ENCODE results near the gene EGLN1.
"Not testable (repeated sequence)": the region's sequence is repeated elsewhere in the genome, so short reads cannot be mapped to it uniquely, and the experiment has no call there.

Gene EGLN1

GRCh38 chr1:231421971-231422797, at the start of gene EGLN1:
EGLN1 (minus strand) TSS chr1:231422287; CDS start chr1:231421888, 399 bp downstream.
- peak; percentile 29 for TF ChIP-seq CTCF (IDR thresholded peaks at IDR 0.05; ENCODE audit: low read depth, low read length)
- DNase-seq (ENCODE audit: extremely low read depth, low read depth), result peak; percentile 51

GRCh38 chr1:231471500-231471899, 49.4 kb upstream of the EGLN1 start:
- DNase-seq (ENCODE audit: extremely low read depth, low read depth), result not testable (repeated sequence)

- DNase-seq (ENCODE audit: extremely low read depth, low read depth), result not testable (repeated sequence)
Measured at GRCh38 chr1:231471027-231471426, 48.9 kb upstream of the EGLN1 start.

- DNase-seq (ENCODE audit: extremely low read depth, low read depth), result no peak
- TF ChIP-seq CTCF (IDR thresholded peaks at IDR 0.05; ENCODE audit: low read depth, low read length), result no peak
Measured at GRCh38 chr1:231467986-231468385, 45.9 kb upstream of the EGLN1 start.

- TF ChIP-seq CTCF (IDR thresholded peaks at IDR 0.05; ENCODE audit: low read depth, low read length), result no peak
- no peak for DNase-seq (ENCODE audit: extremely low read depth, low read depth)
Measured at GRCh38 chr1:231465051-231465450, 43.0 kb upstream of the EGLN1 start.

- TF ChIP-seq CTCF (IDR thresholded peaks at IDR 0.05; ENCODE audit: low read depth, low read length), result no peak
Measured at GRCh38 chr1:231463541-231463940, 41.5 kb upstream of the EGLN1 start.

GRCh38 chr1:231460614-231461013, 38.5 kb upstream of the EGLN1 start:
- no peak for TF ChIP-seq CTCF (IDR thresholded peaks at IDR 0.05; ENCODE audit: low read depth, low read length)
- DNase-seq (ENCODE audit: extremely low read depth, low read depth), result no peak

More at GRCh38 chr1:231463541-231463940, 41.5 kb upstream of the EGLN1 start:
- DNase-seq (ENCODE audit: extremely low read depth, low read depth), result no peak

- not testable (repeated sequence) for DNase-seq (ENCODE audit: extremely low read depth, low read depth)
Measured at GRCh38 chr1:231459438-231459837, 37.4 kb upstream of the EGLN1 start.

- not testable (repeated sequence) for DNase-seq (ENCODE audit: extremely low read depth, low read depth)
Measured at GRCh38 chr1:231457956-231458355, 35.9 kb upstream of the EGLN1 start.

GRCh38 chr1:231454133-231454532, 32.0 kb upstream of the EGLN1 start:
- not testable (repeated sequence) for DNase-seq (ENCODE audit: extremely low read depth, low read depth)

Measured in AG09319 (cell line).